B cell (primary cell): ENCODE data around the gene ACTL8. TPM values are rescaled to one million over a fixed set of nuclear protein-coding genes. Genes with fewer than 3 reads are reported as not detected.

Experiments used
- ATAC-seq: fragments of 200-7000 bp; cut with Tn5 transposase; one replicate; pipeline ENCODE4 v1.10.0; 2021; ENCODE audit warnings: low read depth, mild to moderate bottlenecking, moderate number of reproducible peaks, moderate library complexity
- CTCF ChIA-PET: fragments of 350-600 bp; sonication (Branson Sonifier 250); formaldehyde crosslinking; loops from one replicate; lab custom pipeline; 2021; ENCODE audit warnings: antibody characterized with exemption, inconsistent platforms; lab: Charles Lee
- POLR2A ChIA-PET: fragments of 350-600 bp; sonication (Branson Sonifier 250); formaldehyde crosslinking; loops from one replicate; lab custom pipeline; 2021; ENCODE audit warnings: antibody characterized with exemption; lab: Charles Lee
- DNase-seq: peaks from one replicate; pipeline ENCODE4 v3.0.0; 2013
- H2AFZ ChIP-seq: 2 replicates; pipeline ENCODE4 v1.6.1; 2012; ENCODE audit warnings: mild to moderate bottlenecking, low read depth, low read length; ENCODE audit not compliant: insufficient read depth, poor library complexity, severe bottlenecking
- H3K27ac ChIP-seq, 2 donors: 1 replicate in 1 of 2; 2 replicates in 1 of 2; pipeline ENCODE4 v1.5.1; 2012 to 2013; ENCODE audit warnings: low read length in 2 of 2, mild to moderate bottlenecking in 2 of 2, moderate library complexity in 1 of 2
- H3K27me3 ChIP-seq, 4 experiments: fragments of 200-600 bp in 1 of 4; sonication (generic) in 1 of 4; replicated peaks in 1 of 4; 1 replicate in 2 of 4; 2 replicates in 2 of 4; pipeline versions ENCODE4 v1.6.1 to v1.7.0; 2013 to 2016; ENCODE audit warnings: low read length in 3 of 4, mild to moderate bottlenecking in 2 of 4, mixed read lengths in 1 of 4, moderate library complexity in 1 of 4; ENCODE audit not compliant: insufficient read depth in 4 of 4, control insufficient read depth in 3 of 4; ENCODE audit errors: control extremely low read depth in 1 of 4
- H3K36me3 ChIP-seq, 2 experiments: replicated peaks in 1 of 2; 1 replicate in 1 of 2; 2 replicates in 1 of 2; pipeline versions ENCODE4 v1.6.1 to v1.7.1; 2013; ENCODE audit warnings: low read length in 1 of 2; ENCODE audit not compliant: insufficient read depth in 2 of 2, control insufficient read depth in 1 of 2; ENCODE audit errors: control extremely low read depth in 1 of 2, extremely low read depth in 1 of 2
- H3K4me1 ChIP-seq, 2 donors: fragments of 200-600 bp in 1 of 2; sonication (generic) in 1 of 2; 1 replicate in 1 of 2; 2 replicates in 1 of 2; pipeline versions ENCODE4 v1.5.1 to v1.6.1; 2013 to 2017; ENCODE audit warnings: low read length in 2 of 2; ENCODE audit not compliant: control insufficient read depth in 2 of 2, insufficient read depth in 2 of 2
- H3K4me2 ChIP-seq: replicated peaks from 2 replicates; pipeline ENCODE3; 2012; ENCODE audit warnings: mild to moderate bottlenecking, low read depth, low read length; ENCODE audit not compliant: poor library complexity, severe bottlenecking
- H3K4me3 ChIP-seq, 5 experiments: fragments of 200-600 bp in 1 of 5; sonication (generic) in 1 of 5; 1 replicate in 3 of 5; 2 replicates in 2 of 5; pipeline versions ENCODE4 v1.5.1 to v1.7.0; 2011 to 2016; ENCODE audit warnings: low read length in 4 of 5, mild to moderate bottlenecking in 4 of 5, low read depth in 2 of 5, control low read depth in 1 of 5, moderate library complexity in 1 of 5; ENCODE audit not compliant: insufficient read depth in 1 of 5; ENCODE audit errors: control extremely low read depth in 1 of 5, extremely low read depth in 1 of 5
- H3K79me2 ChIP-seq: fragments of 200-600 bp; sonication (generic); one replicate; pipeline ENCODE4 v1.6.0; 2016; ENCODE audit warnings: low read length; ENCODE audit not compliant: control insufficient read depth, insufficient read depth
- H3K9ac ChIP-seq: fragments of 200-600 bp; sonication (generic); 2 replicates; pipeline ENCODE4 v1.6.1; 2017; ENCODE audit warnings: mild to moderate bottlenecking, low read length, moderate library complexity
- H3K9me3 ChIP-seq, 3 donors: one replicate each; pipeline versions ENCODE4 v1.6.1 to v1.7.1; 2013; ENCODE audit warnings: low read length in 2 of 3; ENCODE audit not compliant: control insufficient read depth in 2 of 3, insufficient read depth in 1 of 3; ENCODE audit errors: control extremely low read depth in 1 of 3
- H4K20me1 ChIP-seq: 2 replicates; pipeline ENCODE4 v1.6.0; 2012; ENCODE audit warnings: mild to moderate bottlenecking, low read length; ENCODE audit not compliant: insufficient read depth, control insufficient read depth, poor library complexity, severe bottlenecking
- H3K27ac Mint-ChIP-seq: one replicate; pipeline ENCODE4 v1.8.0; 2021; ENCODE audit warnings: mixed read lengths
- H3K27me3 Mint-ChIP-seq: one replicate; pipeline ENCODE4 v1.8.0; 2021; ENCODE audit warnings: mixed read lengths
- H3K4me1 Mint-ChIP-seq: one replicate; pipeline ENCODE4 v1.8.0; 2021; ENCODE audit warnings: mixed read lengths
- H3K4me3 Mint-ChIP-seq: one replicate; pipeline ENCODE4 v1.8.0; 2021; ENCODE audit warnings: mixed read lengths
- H3K9me3 Mint-ChIP-seq: one replicate; pipeline ENCODE4 v1.8.0; 2022; ENCODE audit warnings: mixed read lengths; ENCODE audit not compliant: insufficient read depth
- EZH2 ChIP-seq: IDR thresholded peaks from 2 replicates; pipeline ENCODE4 v1.6.1; 2012; ENCODE audit warnings: borderline replicate concordance, low read depth, mild to moderate bottlenecking, moderate library complexity, low read length; ENCODE audit not compliant: insufficient read depth, poor library complexity, severe bottlenecking
- WGBS: methylation state at CpG from one replicate; pipeline ENCODE4 v1.1.5; 2013; ENCODE audit warnings: missing lambda C conversion rate; ENCODE audit not compliant: insufficient coverage; 5-methylcytosine and 5-hydroxymethylcytosine counted together
- intact Hi-C: fragments of 100-400 bp; cut with micrococcal nuclease; formaldehyde crosslinking; loops from one replicate; pipeline ENCODE4 v1.10.0; 2022
- polyA plus RNA-seq: library from polyadenylated mRNA; depleted of rRNA; stranded (reverse); fragments of >200 nt; gene quantifications from 2 replicates; pipeline ENCODE4 v1.2.3, GENCODE V29; 2012
- total RNA-seq, 2 donors: library from RNA; stranded (reverse); fragments of 120-200 nt in 1 of 2; gene quantifications; 1 replicate in 1 of 2; 2 replicates in 1 of 2; pipeline versions ENCODE4 v1.2.3 to v1.2.4, GENCODE V29; 2013 to 2022
- TF ChIP-seq, protein P1 (sequence below): fragments of 200-600 bp; IDR thresholded peaks from one replicate; pipeline ENCODE4 v1.8.0; 2022; ENCODE audit warnings: antibody characterized with exemption, mild to moderate bottlenecking

Gene ACTL8
- total and polyA plus RNA-seq, 2 donors (not counting 1 experiment from before 2014, with no cell fraction given), result not detected

DNA sequence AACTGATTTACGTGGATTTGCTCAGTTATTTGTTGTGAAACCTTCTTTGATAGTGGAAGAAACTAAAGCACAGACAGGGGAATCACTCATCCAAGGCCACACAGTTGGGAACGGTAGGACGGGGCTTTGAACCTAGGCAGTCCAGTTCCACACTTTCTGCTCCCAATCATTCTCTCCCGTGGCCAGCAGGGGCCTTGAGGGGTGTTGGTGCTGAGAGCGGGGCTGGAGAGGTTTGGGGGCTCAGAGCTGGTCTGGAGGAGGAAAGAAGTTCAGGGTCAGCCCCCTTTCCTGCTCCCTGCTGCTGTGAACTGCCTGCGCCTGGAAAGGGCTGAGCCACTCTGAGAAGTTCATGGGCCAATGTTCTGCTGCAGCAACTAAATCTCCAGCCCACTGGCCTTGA lies 31.4 kb upstream of the ACTL8 start:
- H3K9me3 Mint-ChIP-seq, result no peaks in the 10 kb centered on the region
- TF ChIP-seq, protein P1, sequence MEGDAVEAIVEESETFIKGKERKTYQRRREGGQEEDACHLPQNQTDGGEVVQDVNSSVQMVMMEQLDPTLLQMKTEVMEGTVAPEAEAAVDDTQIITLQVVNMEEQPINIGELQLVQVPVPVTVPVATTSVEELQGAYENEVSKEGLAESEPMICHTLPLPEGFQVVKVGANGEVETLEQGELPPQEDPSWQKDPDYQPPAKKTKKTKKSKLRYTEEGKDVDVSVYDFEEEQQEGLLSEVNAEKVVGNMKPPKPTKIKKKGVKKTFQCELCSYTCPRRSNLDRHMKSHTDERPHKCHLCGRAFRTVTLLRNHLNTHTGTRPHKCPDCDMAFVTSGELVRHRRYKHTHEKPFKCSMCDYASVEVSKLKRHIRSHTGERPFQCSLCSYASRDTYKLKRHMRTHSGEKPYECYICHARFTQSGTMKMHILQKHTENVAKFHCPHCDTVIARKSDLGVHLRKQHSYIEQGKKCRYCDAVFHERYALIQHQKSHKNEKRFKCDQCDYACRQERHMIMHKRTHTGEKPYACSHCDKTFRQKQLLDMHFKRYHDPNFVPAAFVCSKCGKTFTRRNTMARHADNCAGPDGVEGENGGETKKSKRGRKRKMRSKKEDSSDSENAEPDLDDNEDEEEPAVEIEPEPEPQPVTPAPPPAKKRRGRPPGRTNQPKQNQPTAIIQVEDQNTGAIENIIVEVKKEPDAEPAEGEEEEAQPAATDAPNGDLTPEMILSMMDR, result no peak
- no peak for TF ChIP-seq EZH2
- H4K20me1 ChIP-seq, result no peaks in the 10 kb centered on the region
- H3K9me3 ChIP-seq, result peaks cover 0 to 10% (median 0%) of the 10 kb centered on the region in 3 donors
- whole genome bisulfite sequencing, result 44% methylated on average over 3 of the region's 6 CpGs
- H3K27ac ChIP-seq, result no peak overlapping the region
- H3K27ac Mint-ChIP-seq, result no peak overlapping the region
- H3K36me3 ChIP-seq, result no peaks in the 10 kb centered on the region
- no peak overlapping the region for H3K4me3 Mint-ChIP-seq
- H3K27me3 Mint-ChIP-seq, result peaks cover 14% of the 10 kb centered on the region
- H3K27me3 ChIP-seq, result peaks cover 0 to 3% (median 0%) of the 10 kb centered on the region in 4 experiments
- DNase-seq (no peak), ATAC-seq (no peak)
- POLR2A ChIA-PET, result no interaction called here
- CTCF ChIA-PET, result no interaction called here
- H3K4me2 ChIP-seq, result no peak overlapping the region
- no peak overlapping the region for H2AFZ ChIP-seq
- H3K79me2 ChIP-seq, result no peaks in the 10 kb centered on the region
- no peak overlapping the region for H3K9ac ChIP-seq
- no peak overlapping the region for H3K4me3 ChIP-seq
- intact Hi-C loops, result no loop called here
- H3K4me1 Mint-ChIP-seq, result no peaks in the 10 kb centered on the region
- H3K4me1 ChIP-seq, result no peaks in the 10 kb centered on the region

DNA sequence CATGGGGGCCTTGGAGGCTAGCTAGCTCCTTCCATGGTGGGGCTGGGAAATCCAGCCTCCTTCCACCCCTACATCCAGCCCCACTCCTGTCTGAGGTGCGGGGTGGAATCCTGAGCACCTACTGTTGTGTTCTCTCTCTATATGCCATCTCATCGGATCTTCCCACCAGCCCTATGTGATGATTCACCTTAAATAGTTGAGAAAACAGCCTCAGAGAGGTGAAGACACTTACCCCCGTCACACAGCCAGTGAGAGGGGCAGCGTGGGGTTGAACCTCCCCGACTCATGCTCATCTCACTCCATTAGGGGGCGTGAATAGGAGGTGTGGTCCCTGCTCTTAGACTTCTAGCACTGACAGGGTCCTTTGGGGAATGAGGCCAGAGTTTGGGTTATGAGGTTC lies 31.0 kb upstream of the ACTL8 start:
- H3K4me3 Mint-ChIP-seq, result no peak overlapping the region
- H3K36me3 ChIP-seq, result no peaks in the 10 kb centered on the region
- WGBS, result 76% methylated on average over 4 of the region's 6 CpGs
- TF ChIP-seq EZH2, result no peak
- TF ChIP-seq, protein P1, result no peak
- no peaks in the 10 kb centered on the region for H4K20me1 ChIP-seq
- ChIA-PET POLR2A (no interaction called here), CTCF (no interaction called here)
- H3K4me2 ChIP-seq, result no peak overlapping the region
- ATAC-seq (no peak), DNase-seq (no peak)
- H3K4me1 ChIP-seq, result no peaks in the 10 kb centered on the region
- H3K9me3 Mint-ChIP-seq, result no peaks in the 10 kb centered on the region
- H3K27ac ChIP-seq, result no peak overlapping the region
- intact Hi-C loops, result no loop called here
- peaks cover 0 to 13% (median 0%) of the 10 kb centered on the region in 3 donors for H3K9me3 ChIP-seq
- H3K4me3 ChIP-seq, result no peak overlapping the region
- no peaks in the 10 kb centered on the region for H3K79me2 ChIP-seq
- peaks cover 0 to 3% (median 0%) of the 10 kb centered on the region in 4 experiments for H3K27me3 ChIP-seq
- H2AFZ ChIP-seq, result no peak overlapping the region
- no peaks in the 10 kb centered on the region for H3K4me1 Mint-ChIP-seq
- peaks cover 14% of the 10 kb centered on the region for H3K27me3 Mint-ChIP-seq
- no peak overlapping the region for H3K9ac ChIP-seq
- H3K27ac Mint-ChIP-seq, result no peak overlapping the region
